Breast epithelium (tissue), 3 donors: Measurements from ENCODE around the gene ZNF620.

Experiments
- POLR2A ChIP-seq: fragments of 450-650 bp; IDR thresholded peaks from one replicate; pipeline ENCODE4 v1.6.1; 2016; ENCODE audit warnings: antibody characterized with exemption, mild to moderate bottlenecking, moderate library complexity
- POLR2AphosphoS5 ChIP-seq, 3 donors: sonication (generic); formaldehyde crosslinking; IDR thresholded peaks; one replicate each; pipeline ENCODE4 v1.6.1; 2017; ENCODE audit warnings: antibody characterized with exemption in 3 of 3
- TF ChIP-seq, protein P1 (sequence below), 3 donors: fragments of 450-650 bp; IDR thresholded peaks; one replicate each; pipeline ENCODE4 v1.5.1; 2016 to 2017; ENCODE audit warnings: antibody characterized with exemption in 3 of 3, mild to moderate bottlenecking in 3 of 3, moderate library complexity in 3 of 3

DNA sequence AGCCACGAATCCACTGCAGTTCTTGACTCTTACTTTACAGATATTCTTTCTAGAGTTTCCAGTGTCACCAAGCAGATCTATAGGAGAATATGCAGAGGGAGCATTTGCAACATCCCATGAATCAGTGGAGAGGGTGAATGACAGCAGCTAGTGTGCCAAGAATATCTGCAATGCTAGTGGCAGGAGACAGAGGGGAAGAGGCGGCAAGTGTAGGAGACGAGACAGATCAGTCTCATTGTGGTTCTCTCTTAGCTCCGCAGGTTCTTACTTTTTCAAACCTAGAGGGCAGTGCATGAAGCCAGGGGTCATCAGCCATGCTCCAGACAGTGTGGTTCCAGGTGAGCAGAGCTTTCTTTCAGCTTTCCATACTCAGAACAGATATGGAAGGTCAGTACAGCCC is 28.2 kb upstream of the ZNF620 start:
- no peak for TF ChIP-seq POLR2A
- TF ChIP-seq, protein P1, sequence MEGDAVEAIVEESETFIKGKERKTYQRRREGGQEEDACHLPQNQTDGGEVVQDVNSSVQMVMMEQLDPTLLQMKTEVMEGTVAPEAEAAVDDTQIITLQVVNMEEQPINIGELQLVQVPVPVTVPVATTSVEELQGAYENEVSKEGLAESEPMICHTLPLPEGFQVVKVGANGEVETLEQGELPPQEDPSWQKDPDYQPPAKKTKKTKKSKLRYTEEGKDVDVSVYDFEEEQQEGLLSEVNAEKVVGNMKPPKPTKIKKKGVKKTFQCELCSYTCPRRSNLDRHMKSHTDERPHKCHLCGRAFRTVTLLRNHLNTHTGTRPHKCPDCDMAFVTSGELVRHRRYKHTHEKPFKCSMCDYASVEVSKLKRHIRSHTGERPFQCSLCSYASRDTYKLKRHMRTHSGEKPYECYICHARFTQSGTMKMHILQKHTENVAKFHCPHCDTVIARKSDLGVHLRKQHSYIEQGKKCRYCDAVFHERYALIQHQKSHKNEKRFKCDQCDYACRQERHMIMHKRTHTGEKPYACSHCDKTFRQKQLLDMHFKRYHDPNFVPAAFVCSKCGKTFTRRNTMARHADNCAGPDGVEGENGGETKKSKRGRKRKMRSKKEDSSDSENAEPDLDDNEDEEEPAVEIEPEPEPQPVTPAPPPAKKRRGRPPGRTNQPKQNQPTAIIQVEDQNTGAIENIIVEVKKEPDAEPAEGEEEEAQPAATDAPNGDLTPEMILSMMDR (IDR thresholded peaks at IDR 0.05) = no peak
- no peak for TF ChIP-seq POLR2AphosphoS5 (IDR thresholded peaks at IDR 0.05)
